Lung (tissue), 12 donors: Measurements from ENCODE around the gene ATP13A1. TPM values are rescaled to one million over a fixed set of nuclear protein-coding genes. Genes with fewer than 3 reads are reported as not detected.

ENCODE experiments used
- ATAC-seq: fragments of 200-7000 bp; cut with Tn5 transposase; one replicate; pipeline ENCODE4 v1.9.1; 2020; ENCODE audit warnings: moderate number of reproducible peaks; ENCODE audit not compliant: insufficient read depth, low FRiP score
- DNase-seq, 3 donors: peaks; one replicate each; pipeline ENCODE4 v3.0.0-alpha.2; 2013 to 2017
- H3K27ac ChIP-seq, 2 donors: one replicate each; pipeline ENCODE4 v1.5.1; 2013; ENCODE audit warnings: mild to moderate bottlenecking in 2 of 2, moderate library complexity in 2 of 2, control low read depth in 1 of 2, inconsistent platforms in 1 of 2, low read depth in 1 of 2, low read length in 1 of 2
- H3K27me3 ChIP-seq, 3 donors: one replicate each; pipeline ENCODE4 v1.5.1; 2013; ENCODE audit warnings: low read length in 2 of 3; ENCODE audit not compliant: control insufficient read depth in 3 of 3, insufficient read depth in 3 of 3
- H3K36me3 ChIP-seq, 4 donors: one replicate each; pipeline ENCODE4 v1.5.1; 2013; ENCODE audit warnings: low read length in 4 of 4, mild to moderate bottlenecking in 1 of 4, moderate library complexity in 1 of 4; ENCODE audit not compliant: control insufficient read depth in 4 of 4, insufficient read depth in 4 of 4
- H3K4me1 ChIP-seq, 5 donors: one replicate each; pipeline ENCODE4 v1.5.1; 2013; ENCODE audit warnings: low read length in 5 of 5, mild to moderate bottlenecking in 2 of 5, moderate library complexity in 1 of 5; ENCODE audit not compliant: control insufficient read depth in 5 of 5, insufficient read depth in 5 of 5
- H3K4me3 ChIP-seq: one replicate; pipeline ENCODE4 v1.5.1; 2013; ENCODE audit warnings: mild to moderate bottlenecking, control low read depth, moderate library complexity
- H3K9ac ChIP-seq, 2 donors: one replicate each; pipeline ENCODE4 v1.5.1; 2013; ENCODE audit warnings: low read length in 2 of 2, control low read depth in 1 of 2; ENCODE audit not compliant: insufficient read depth in 1 of 2
- H3K9me3 ChIP-seq, 4 donors: one replicate each; pipeline ENCODE4 v1.5.1; 2013; ENCODE audit warnings: low read length in 3 of 4, mild to moderate bottlenecking in 1 of 4, moderate library complexity in 1 of 4; ENCODE audit not compliant: control insufficient read depth in 4 of 4, insufficient read depth in 3 of 4
- WGBS, 2 donors: extraction: QIAGEN DNeasy Blood & Tissue Kit; methylation state at CpG; one replicate each; pipeline ENCODE4 v1.1.7; 2013; 5-methylcytosine and 5-hydroxymethylcytosine counted together
- polyA plus RNA-seq, 2 donors: library from polyadenylated mRNA; stranded (reverse); fragments of 200-250 nt; gene quantifications; one replicate each; pipeline ENCODE4 v1.2.1, GENCODE V29; 2013
- total RNA-seq, 2 donors: library from RNA; depleted of rRNA in 1 of 2; stranded (reverse); fragments of >200 nt in 1 of 2; gene quantifications; one replicate each; pipeline ENCODE4 v1.2.1, GENCODE V29; 2014 to 2021
- TF ChIP-seq, protein P1 (sequence below): IDR thresholded peaks from 2 replicates; pipeline ENCODE4 v1.5.1; 2012; ENCODE audit warnings: mild to moderate bottlenecking; ENCODE audit errors: control extremely low read depth, extremely low read depth
- donor health status: control.
- donor health status: control.
- donor health status: Bipolar disorder and iron deficiency.
- donor health status: healthy.
- donor health status: DM: yes; HTN: yes; CAD: no.

The ATP13A1 gene
- total and polyA plus RNA-seq, 4 donors, result 35.7 to 70.4 (median 41.6) TPM

- WGBS, 2 donors, result 97 to 100% methylated on average over 2 of the region's 2 CpGs
- Histone ChIP-seq H3K36me3 (peaks cover 0 to 24% (median 14%) of the 10 kb centered on the region in 4 donors), H3K27ac (no peak overlapping the region), H3K9me3 (no peaks in the 10 kb centered on the region), H3K4me1 (peaks cover 0 to 12% (median 0%) of the 10 kb centered on the region in 5 donors), H3K9ac (no peak overlapping the region), H3K27me3 (no peaks in the 10 kb centered on the region), H3K4me3 (no peak overlapping the region)
- TF ChIP-seq, protein P1, sequence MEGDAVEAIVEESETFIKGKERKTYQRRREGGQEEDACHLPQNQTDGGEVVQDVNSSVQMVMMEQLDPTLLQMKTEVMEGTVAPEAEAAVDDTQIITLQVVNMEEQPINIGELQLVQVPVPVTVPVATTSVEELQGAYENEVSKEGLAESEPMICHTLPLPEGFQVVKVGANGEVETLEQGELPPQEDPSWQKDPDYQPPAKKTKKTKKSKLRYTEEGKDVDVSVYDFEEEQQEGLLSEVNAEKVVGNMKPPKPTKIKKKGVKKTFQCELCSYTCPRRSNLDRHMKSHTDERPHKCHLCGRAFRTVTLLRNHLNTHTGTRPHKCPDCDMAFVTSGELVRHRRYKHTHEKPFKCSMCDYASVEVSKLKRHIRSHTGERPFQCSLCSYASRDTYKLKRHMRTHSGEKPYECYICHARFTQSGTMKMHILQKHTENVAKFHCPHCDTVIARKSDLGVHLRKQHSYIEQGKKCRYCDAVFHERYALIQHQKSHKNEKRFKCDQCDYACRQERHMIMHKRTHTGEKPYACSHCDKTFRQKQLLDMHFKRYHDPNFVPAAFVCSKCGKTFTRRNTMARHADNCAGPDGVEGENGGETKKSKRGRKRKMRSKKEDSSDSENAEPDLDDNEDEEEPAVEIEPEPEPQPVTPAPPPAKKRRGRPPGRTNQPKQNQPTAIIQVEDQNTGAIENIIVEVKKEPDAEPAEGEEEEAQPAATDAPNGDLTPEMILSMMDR, result no peak
- ATAC-seq (no peak), DNase-seq (no peak)
Measured at GRCh38 chr19:19630426-19630825, 33.0 kb downstream of the ATP13A1 start.

GRCh38 chr19:19630062-19630414, 33.4 kb downstream of the ATP13A1 start:
- no peak overlapping the region for H3K4me3 ChIP-seq
- ATAC-seq, result no peak
- no peaks in the 10 kb centered on the region for H3K27me3 ChIP-seq
- H3K36me3 ChIP-seq, result peaks cover 0 to 20% (median 12%) of the 10 kb centered on the region in 4 donors
- DNase-seq, result no peak
- WGBS, 2 donors, result 98% methylated on average over 10 to 11 of the region's 11 CpGs
- H3K4me1 ChIP-seq, result peaks cover 0 to 12% (median 0%) of the 10 kb centered on the region in 5 donors
- H3K9me3 ChIP-seq, result no peaks in the 10 kb centered on the region
- H3K9ac ChIP-seq, result no peak overlapping the region
- TF ChIP-seq, protein P1, result no peak
- H3K27ac ChIP-seq, result no peak overlapping the region

GRCh38 chr19:19628501-19629134, 34.9 kb downstream of the ATP13A1 start:
- peak overlapping the region in 1 of 2 donors; percentile 37 for H3K9ac ChIP-seq
- WGBS, 2 donors, result 11 to 14% methylated on average over 42 to 51 of the region's 51 CpGs
- no peaks in the 10 kb centered on the region for H3K9me3 ChIP-seq
- H3K27ac ChIP-seq, result peak overlapping the region in 1 of 2 donors; percentile 37
- H3K27me3 ChIP-seq, result no peaks in the 10 kb centered on the region
- peak overlapping the region; percentile 27 for H3K4me3 ChIP-seq
- DNase-seq (peak; percentile 82 to 90 (median 87)), ATAC-seq (peak; percentile 49)
- TF ChIP-seq, protein P1, result no peak
- H3K36me3 ChIP-seq, result peaks cover 0 to 6% (median 3%) of the 10 kb centered on the region in 4 donors
- H3K4me1 ChIP-seq, result peaks cover 0 to 12% (median 0%) of the 10 kb centered on the region in 5 donors
